Measurements from ENCODE around the gene FTSJ3. TPM values are rescaled to one million over a fixed set of nuclear protein-coding genes. Genes with fewer than 3 reads are reported as not detected.

The FTSJ3 gene
- total RNA-seq, 1 donor from 2014 or later, result 18.2 TPM

DNA sequence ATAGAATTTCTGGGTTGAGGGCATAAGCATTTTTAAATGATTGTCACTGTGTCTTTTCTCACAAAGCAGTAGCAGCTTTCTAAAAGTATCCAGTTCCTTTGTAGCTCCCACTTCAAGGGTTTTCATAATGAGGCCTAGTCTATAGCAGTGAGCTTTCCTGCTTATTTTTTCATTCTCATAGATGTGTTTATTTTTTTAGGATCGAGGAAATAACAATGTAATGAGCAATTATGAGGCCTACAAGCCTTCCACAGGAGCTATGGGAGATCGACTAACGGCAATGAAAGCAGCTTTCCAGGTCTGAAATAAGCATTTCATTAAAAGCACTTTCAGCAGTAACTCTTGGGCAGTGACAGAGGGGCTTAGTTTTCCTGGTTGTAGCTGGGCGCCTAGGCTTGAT lies 10.8 kb downstream of the FTSJ3 start:
- H3K4me3 ChIP-seq, result no peak overlapping the region
- H3K27me3 ChIP-seq, result no peaks in the 10 kb centered on the region
- H3K9me3 ChIP-seq, result no peaks in the 10 kb centered on the region
- no peak for DNase-seq (ENCODE audit: low spot score in 2 of 2)
- H3K4me1 ChIP-seq, result no peaks in the 10 kb centered on the region
- TF ChIP-seq, protein P1, sequence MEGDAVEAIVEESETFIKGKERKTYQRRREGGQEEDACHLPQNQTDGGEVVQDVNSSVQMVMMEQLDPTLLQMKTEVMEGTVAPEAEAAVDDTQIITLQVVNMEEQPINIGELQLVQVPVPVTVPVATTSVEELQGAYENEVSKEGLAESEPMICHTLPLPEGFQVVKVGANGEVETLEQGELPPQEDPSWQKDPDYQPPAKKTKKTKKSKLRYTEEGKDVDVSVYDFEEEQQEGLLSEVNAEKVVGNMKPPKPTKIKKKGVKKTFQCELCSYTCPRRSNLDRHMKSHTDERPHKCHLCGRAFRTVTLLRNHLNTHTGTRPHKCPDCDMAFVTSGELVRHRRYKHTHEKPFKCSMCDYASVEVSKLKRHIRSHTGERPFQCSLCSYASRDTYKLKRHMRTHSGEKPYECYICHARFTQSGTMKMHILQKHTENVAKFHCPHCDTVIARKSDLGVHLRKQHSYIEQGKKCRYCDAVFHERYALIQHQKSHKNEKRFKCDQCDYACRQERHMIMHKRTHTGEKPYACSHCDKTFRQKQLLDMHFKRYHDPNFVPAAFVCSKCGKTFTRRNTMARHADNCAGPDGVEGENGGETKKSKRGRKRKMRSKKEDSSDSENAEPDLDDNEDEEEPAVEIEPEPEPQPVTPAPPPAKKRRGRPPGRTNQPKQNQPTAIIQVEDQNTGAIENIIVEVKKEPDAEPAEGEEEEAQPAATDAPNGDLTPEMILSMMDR (IDR thresholded peaks at IDR 0.05), result no peak
- intact Hi-C loops (cut with DNase I), result no loop called here
- no peak overlapping the region for H3K27ac ChIP-seq
- peaks cover 96 to 100% of the 10 kb centered on the region in 2 donors for H3K36me3 ChIP-seq

DNA sequence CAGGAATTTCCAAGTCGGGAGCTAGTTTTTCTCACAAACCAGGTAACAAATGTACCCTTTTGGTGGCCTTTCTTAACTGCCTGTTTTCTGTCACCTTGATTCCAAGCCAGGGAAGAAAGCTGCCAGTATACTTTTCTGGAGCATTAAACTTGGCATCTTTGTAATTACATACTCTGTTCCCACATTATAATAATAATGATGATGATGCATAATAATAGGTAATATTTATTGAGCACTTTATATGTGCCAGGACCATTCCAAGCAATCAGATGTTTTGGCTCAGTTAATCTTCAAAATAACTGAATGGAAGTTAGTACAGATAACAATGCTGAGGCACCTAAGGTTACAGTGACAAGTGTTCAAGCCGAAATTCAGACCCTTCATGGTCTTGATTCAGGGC lies 11.3 kb downstream of the FTSJ3 start:
- Histone ChIP-seq H3K36me3 (peaks cover 97 to 100% of the 10 kb centered on the region in 2 donors), H3K27me3 (no peaks in the 10 kb centered on the region)
- intact Hi-C loops (cut with DNase I), result no loop called here

DNA sequence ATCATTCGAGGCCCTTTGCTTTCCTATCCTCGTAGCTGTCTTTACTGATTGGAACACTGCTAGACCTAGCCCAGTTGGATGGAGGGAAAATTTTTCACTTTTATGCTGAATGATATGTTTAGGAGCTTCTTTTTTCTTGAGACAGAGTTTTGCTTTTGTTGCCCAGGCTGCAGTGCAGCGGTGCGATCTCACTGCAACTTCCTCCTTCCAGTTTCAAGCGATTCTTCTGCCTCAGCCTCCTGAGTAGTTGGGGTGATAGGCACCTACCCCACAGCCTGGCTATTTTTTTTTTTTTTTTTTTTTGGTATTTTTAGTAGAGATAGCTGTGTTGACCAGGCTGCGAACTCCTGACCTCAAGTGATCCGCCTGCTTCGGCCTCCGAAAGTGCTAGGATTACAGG lies 17.5 kb downstream of the FTSJ3 start:
- no peaks in the 10 kb centered on the region for H3K9me3 ChIP-seq
- no peak overlapping the region for H3K27ac ChIP-seq
- intact Hi-C loops (cut with DNase I), result no loop called here
- DNase-seq (ENCODE audit: low spot score in 2 of 2), result no peak
- H3K36me3 ChIP-seq, result peaks cover 93 to 99% of the 10 kb centered on the region in 2 donors
- H3K4me3 ChIP-seq, result no peak overlapping the region
- TF ChIP-seq, protein P1 (IDR thresholded peaks at IDR 0.05), result no peak
- no peaks in the 10 kb centered on the region for H3K27me3 ChIP-seq
- H3K4me1 ChIP-seq, result no peaks in the 10 kb centered on the region

More for the DNA sequence above, 11.3 kb downstream of the FTSJ3 start:
- TF ChIP-seq, protein P1 (IDR thresholded peaks at IDR 0.05), result no peak
- Histone ChIP-seq H3K4me1 (no peaks in the 10 kb centered on the region), H3K9me3 (no peaks in the 10 kb centered on the region), H3K4me3 (no peak overlapping the region), H3K27ac (no peak overlapping the region)
- no peak for DNase-seq (ENCODE audit: low spot score in 2 of 2)

DNA sequence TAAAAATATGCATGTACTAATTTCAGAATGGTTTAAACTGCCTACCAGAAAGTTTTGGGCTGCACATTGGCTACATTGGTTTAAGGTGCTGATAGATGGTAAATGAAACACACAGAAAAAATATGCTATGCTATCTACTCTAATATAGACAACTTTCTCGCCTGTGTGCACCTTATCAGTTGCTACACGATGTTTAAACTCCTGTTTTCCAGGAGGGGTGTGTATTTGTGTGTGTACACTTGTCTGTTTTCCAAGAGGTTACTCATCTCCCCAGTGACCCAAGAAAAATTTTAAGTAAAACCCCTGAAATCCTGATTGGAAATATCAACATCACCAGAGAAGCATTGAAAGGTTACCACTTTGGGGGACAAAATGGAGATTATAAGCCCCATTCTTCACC lies 21.9 kb downstream of the FTSJ3 start:
- Histone ChIP-seq H3K27ac (no peak overlapping the region), H3K9me3 (no peaks in the 10 kb centered on the region), H3K36me3 (peaks cover 77 to 96% of the 10 kb centered on the region in 2 donors), H3K4me3 (no peak overlapping the region), H3K4me1 (no peaks in the 10 kb centered on the region), H3K27me3 (no peaks in the 10 kb centered on the region)
- no peak for DNase-seq (ENCODE audit: low spot score in 2 of 2)
- intact Hi-C loops (cut with DNase I), result no loop called here
- TF ChIP-seq, protein P1 (IDR thresholded peaks at IDR 0.05), result no peak

DNA sequence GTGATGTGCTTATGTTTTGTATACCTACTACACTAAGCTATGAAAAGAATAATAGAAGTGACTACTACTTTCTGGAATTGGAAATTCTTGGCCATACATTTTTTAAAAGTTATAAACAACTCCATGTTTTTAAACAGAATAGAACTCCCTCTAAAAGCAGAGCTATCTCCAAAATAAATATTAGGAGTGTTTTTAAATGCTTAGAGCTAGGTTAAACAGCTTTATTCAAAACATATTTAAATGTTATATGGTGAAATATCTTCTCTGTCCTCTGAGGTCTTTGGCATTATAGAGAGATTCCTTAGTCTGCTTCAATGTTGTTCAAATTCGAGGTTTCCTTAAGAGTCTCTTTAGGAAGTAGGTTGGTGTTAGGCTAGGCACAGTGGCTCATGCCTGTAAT lies 23.1 kb downstream of the FTSJ3 start:
- Histone ChIP-seq H3K4me3 (no peak overlapping the region), H3K27ac (no peak overlapping the region), H3K27me3 (no peaks in the 10 kb centered on the region), H3K36me3 (peaks cover 78 to 95% of the 10 kb centered on the region in 2 donors), H3K4me1 (no peaks in the 10 kb centered on the region), H3K9me3 (no peaks in the 10 kb centered on the region)
- intact Hi-C loops (cut with DNase I), result no loop called here
- no peak for DNase-seq (ENCODE audit: low spot score in 2 of 2)
- TF ChIP-seq, protein P1 (IDR thresholded peaks at IDR 0.05), result no peak

DNA sequence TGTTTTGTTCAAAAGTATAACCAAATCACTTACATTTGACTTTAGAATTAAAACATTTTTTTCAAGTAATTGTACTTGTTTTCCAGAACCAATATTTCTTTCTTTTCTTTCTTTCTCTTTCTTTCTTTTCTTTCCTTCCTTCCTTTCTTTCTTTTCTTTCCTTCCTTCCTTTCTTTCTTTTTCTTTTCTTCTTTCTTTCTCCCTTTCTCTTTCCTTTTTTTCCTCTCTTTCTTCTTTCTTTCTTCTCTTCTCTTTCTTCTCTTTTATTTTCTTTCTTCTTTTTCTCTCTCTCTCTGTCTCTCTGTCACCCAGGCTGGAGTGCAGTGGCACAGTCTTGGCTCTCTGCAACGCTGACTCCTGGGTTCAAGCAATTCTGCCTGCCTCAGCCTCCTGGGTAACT lies 26.7 kb downstream of the FTSJ3 start:
- no peak overlapping the region for H3K4me3 ChIP-seq
- TF ChIP-seq, protein P1 (IDR thresholded peaks at IDR 0.05), result no peak
- H3K27ac ChIP-seq, result no peak overlapping the region
- H3K4me1 ChIP-seq, result no peaks in the 10 kb centered on the region
- no peaks in the 10 kb centered on the region for H3K27me3 ChIP-seq
- H3K9me3 ChIP-seq, result no peaks in the 10 kb centered on the region
- peaks cover 80 to 95% of the 10 kb centered on the region in 2 donors for H3K36me3 ChIP-seq
- intact Hi-C loops (cut with DNase I), result no loop called here
- DNase-seq (ENCODE audit: low spot score in 2 of 2), result no peak
